Prostate gland (tissue), 2 donors: ENCODE measurements around the gene MAP3K19.

ENCODE experiments used
- CTCF ChIP-seq, 4 experiments: fragments of 200-600 bp in 2 of 4; fragments of 450-650 bp in 2 of 4; sonication (generic) in 2 of 4; IDR thresholded peaks; 1 replicate in 3 of 4; 2 replicates in 1 of 4; pipeline ENCODE4 v1.5.1; 2016 to 2019; ENCODE audit warnings: antibody characterized with exemption in 4 of 4, mild to moderate bottlenecking in 2 of 4, moderate library complexity in 2 of 4
- POLR2A ChIP-seq: fragments of 450-650 bp; IDR thresholded peaks from one replicate; pipeline ENCODE4 v1.6.1; 2016; ENCODE audit warnings: antibody characterized with exemption, mild to moderate bottlenecking
- POLR2AphosphoS5 ChIP-seq: sonication (generic); formaldehyde crosslinking; IDR thresholded peaks from one replicate; pipeline ENCODE4 v1.6.1; 2017; ENCODE audit warnings: antibody characterized with exemption

- TF ChIP-seq CTCF (IDR thresholded peaks at IDR 0.05) (no peak), POLR2AphosphoS5 (no peak), POLR2A (no peak)
Observed at GRCh38 chr2:134949981-134950708, 97.1 kb downstream of the MAP3K19 start.
